ENCODE data around the gene SYT17.

Gene SYT17

GRCh38 chr16:19166500-19166899 is 1.5 kb upstream of the SYT17 start:
- H3K4me3 ChIP-seq (ENCODE audit: low read depth, low read length) = no peak overlapping the region
- ChIA-PET POLR2A (no interaction called here), CTCF (interaction anchor here (0.8 to 1.7 kb wide), 6 partner anchors 11 to 340 kb away, joined by 3 to 7 read pairs (median 4); no protein-coding TSS in a partner anchor)
- H3K36me3 ChIP-seq (ENCODE audit: control insufficient read depth in 2 of 2, insufficient read depth in 1 of 2, low read length in 2 of 2) = no peaks in the 10 kb centered on the region
- H3K27ac ChIP-seq (ENCODE audit: extremely low read depth, low read depth, low read length) = no peak overlapping the region
- TF ChIP-seq REPIN1 (tag by site-specific recombination; IDR thresholded peaks at IDR 0.05; ENCODE audit: low read depth) (no peak), ZNF791 (tag by site-specific recombination; IDR thresholded peaks at IDR 0.05) (no peak), KLF7 (tag by site-specific recombination; IDR thresholded peaks at IDR 0.05; ENCODE audit: borderline replicate concordance) (no peak), HIC1 (tag by site-specific recombination; IDR thresholded peaks at IDR 0.05) (no peak), HOXD13 (CRISPR knock-in tag; IDR thresholded peaks at IDR 0.05; ENCODE audit: borderline replicate concordance) (no peak), ZNF544 (tag by site-specific recombination; IDR thresholded peaks at IDR 0.05) (no peak), ZNF354C (tag by site-specific recombination; IDR thresholded peaks at IDR 0.05; ENCODE audit: borderline replicate concordance, low read depth) (no peak), ZNF138 (tag by site-specific recombination; IDR thresholded peaks at IDR 0.05; ENCODE audit: borderline replicate concordance) (no peak), TRIM28 (IDR thresholded peaks at IDR 0.05; ENCODE audit: borderline replicate concordance, low read length) (no peak), ZNF670 (tag by site-specific recombination; IDR thresholded peaks at IDR 0.05; ENCODE audit: low read depth) (no peak), ZNF223 (tag by site-specific recombination; IDR thresholded peaks at IDR 0.05) (no peak)
- TF ChIP-seq, protein P1, sequence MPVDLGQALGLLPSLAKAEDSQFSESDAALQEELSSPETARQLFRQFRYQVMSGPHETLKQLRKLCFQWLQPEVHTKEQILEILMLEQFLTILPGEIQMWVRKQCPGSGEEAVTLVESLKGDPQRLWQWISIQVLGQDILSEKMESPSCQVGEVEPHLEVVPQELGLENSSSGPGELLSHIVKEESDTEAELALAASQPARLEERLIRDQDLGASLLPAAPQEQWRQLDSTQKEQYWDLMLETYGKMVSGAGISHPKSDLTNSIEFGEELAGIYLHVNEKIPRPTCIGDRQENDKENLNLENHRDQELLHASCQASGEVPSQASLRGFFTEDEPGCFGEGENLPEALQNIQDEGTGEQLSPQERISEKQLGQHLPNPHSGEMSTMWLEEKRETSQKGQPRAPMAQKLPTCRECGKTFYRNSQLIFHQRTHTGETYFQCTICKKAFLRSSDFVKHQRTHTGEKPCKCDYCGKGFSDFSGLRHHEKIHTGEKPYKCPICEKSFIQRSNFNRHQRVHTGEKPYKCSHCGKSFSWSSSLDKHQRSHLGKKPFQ (tag by site-specific recombination; IDR thresholded peaks at IDR 0.05) = no peak
- TF ChIP-seq, protein P2, sequence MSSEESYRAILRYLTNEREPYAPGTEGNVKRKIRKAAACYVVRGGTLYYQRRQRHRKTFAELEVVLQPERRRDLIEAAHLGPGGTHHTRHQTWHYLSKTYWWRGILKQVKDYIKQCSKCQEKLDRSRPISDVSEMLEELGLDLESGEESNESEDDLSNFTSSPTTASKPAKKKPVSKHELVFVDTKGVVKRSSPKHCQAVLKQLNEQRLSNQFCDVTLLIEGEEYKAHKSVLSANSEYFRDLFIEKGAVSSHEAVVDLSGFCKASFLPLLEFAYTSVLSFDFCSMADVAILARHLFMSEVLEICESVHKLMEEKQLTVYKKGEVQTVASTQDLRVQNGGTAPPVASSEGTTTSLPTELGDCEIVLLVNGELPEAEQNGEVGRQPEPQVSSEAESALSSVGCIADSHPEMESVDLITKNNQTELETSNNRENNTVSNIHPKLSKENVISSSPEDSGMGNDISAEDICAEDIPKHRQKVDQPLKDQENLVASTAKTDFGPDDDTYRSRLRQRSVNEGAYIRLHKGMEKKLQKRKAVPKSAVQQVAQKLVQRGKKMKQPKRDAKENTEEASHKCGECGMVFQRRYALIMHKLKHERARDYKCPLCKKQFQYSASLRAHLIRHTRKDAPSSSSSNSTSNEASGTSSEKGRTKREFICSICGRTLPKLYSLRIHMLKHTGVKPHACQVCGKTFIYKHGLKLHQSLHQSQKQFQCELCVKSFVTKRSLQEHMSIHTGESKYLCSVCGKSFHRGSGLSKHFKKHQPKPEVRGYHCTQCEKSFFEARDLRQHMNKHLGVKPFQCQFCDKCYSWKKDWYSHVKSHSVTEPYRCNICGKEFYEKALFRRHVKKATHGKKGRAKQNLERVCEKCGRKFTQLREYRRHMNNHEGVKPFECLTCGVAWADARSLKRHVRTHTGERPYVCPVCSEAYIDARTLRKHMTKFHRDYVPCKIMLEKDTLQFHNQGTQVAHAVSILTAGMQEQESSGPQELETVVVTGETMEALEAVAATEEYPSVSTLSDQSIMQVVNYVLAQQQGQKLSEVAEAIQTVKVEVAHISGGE (tag by site-specific recombination; conservative IDR thresholded peaks at IDR 0.05; ENCODE audit: low read depth) = no peak
- H3K9me3 ChIP-seq (ENCODE audit: control insufficient read depth, insufficient read depth, low read depth, low read length) = no peaks in the 10 kb centered on the region
- no peaks in the 10 kb centered on the region for H3K4me1 ChIP-seq (ENCODE audit: control insufficient read depth, insufficient read depth, low read length)

DNA sequence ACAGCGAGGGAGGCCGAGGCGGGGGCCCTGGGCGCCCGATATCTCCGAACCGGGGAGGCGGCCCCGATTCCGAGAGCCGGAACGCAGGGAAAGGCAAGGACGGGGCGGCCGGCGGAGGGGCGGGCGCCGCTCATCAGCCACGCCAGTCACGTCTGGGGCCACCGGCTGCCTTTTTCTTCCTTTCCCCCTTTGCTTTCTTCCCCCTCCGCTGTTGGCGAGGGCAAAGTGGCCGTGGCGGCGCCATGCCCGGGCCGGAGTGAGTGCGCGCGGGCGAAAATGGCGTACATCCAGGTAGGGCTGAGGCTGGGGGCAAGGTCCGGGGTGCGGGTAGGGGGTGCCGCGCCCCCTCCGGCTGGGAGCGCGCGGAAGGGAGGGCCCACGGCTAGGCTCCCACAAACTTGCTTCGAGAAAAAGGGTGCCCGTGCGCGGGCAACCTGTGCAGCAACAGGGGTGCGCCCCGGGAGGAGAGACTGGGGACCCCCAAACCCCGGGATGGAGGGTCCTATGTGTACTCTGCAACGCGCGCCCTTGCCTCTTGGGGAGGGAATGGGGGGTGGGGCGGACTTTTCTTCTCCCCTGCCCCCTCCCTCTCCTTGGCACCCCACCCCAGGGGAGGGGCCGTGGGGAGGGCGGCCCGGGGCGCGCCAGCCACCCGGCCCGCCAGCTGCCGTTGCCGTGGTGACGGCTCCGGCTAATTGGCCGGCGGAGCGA is 486 bp downstream of the SYT17 start:
- no peaks in the 10 kb centered on the region for H3K36me3 ChIP-seq (ENCODE audit: control insufficient read depth in 2 of 2, insufficient read depth in 1 of 2, low read length in 2 of 2)
- H3K27ac ChIP-seq (ENCODE audit: extremely low read depth, low read depth, low read length) = no peak overlapping the region; the same call in 1 of the 2 replicates
- no peaks in the 10 kb centered on the region for H3K9me3 ChIP-seq (ENCODE audit: control insufficient read depth, insufficient read depth, low read depth, low read length)
- no peaks in the 10 kb centered on the region for H3K4me1 ChIP-seq (ENCODE audit: control insufficient read depth, insufficient read depth, low read length)
- POLR2A ChIA-PET = interaction anchor here (1.0 kb wide), 1 partner anchor 367 kb away, joined by 3 read pairs; the partner anchor contains the start of gene ARL6IP1
- CTCF ChIA-PET = interaction anchor here (0.5 to 2.8 kb wide), 4 partner anchors 9 to 80 kb away, joined by 3 to 10 read pairs (median 5); no protein-coding TSS in a partner anchor
- peak overlapping the region; percentile 54 for H3K4me3 ChIP-seq (ENCODE audit: low read depth, low read length)
- TF ChIP-seq ZBTB26 (tag by site-specific recombination; optimal IDR thresholded peaks at IDR 0.05) = peak; percentile 84
- TF ChIP-seq KLF8 (tag by site-specific recombination; IDR thresholded peaks at IDR 0.05) = peak; percentile 62; the same call in 1 of the 2 replicates
- TF ChIP-seq, protein P3, sequence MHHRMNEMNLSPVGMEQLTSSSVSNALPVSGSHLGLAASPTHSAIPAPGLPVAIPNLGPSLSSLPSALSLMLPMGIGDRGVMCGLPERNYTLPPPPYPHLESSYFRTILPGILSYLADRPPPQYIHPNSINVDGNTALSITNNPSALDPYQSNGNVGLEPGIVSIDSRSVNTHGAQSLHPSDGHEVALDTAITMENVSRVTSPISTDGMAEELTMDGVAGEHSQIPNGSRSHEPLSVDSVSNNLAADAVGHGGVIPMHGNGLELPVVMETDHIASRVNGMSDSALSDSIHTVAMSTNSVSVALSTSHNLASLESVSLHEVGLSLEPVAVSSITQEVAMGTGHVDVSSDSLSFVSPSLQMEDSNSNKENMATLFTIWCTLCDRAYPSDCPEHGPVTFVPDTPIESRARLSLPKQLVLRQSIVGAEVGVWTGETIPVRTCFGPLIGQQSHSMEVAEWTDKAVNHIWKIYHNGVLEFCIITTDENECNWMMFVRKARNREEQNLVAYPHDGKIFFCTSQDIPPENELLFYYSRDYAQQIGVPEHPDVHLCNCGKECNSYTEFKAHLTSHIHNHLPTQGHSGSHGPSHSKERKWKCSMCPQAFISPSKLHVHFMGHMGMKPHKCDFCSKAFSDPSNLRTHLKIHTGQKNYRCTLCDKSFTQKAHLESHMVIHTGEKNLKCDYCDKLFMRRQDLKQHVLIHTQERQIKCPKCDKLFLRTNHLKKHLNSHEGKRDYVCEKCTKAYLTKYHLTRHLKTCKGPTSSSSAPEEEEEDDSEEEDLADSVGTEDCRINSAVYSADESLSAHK (tag by site-specific recombination; IDR thresholded peaks at IDR 0.05) = no peak
- TF ChIP-seq ZNF501 (tag by site-specific recombination; IDR thresholded peaks at IDR 0.05) = no peak
- TF ChIP-seq, protein P4, sequence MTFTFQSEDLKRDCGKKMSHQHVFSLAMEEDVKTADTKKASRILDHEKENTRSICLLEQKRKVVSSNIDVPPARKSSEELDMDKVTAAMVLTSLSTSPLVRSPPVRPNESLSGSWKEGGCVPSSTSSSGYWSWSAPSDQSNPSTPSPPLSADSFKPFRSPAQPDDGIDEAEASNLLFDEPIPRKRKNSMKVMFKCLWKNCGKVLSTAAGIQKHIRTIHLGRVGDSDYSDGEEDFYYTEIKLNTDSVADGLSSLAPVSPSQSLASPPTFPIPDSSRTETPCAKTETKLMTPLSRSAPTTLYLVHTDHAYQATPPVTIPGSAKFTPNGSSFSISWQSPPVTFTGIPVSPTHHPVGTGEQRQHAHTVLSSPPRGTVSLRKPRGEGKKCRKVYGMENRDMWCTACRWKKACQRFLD (tag by site-specific recombination; IDR thresholded peaks at IDR 0.05) = no peak
- TF ChIP-seq ZNF223 (tag by site-specific recombination; IDR thresholded peaks at IDR 0.05) = no peak
- TF ChIP-seq ZNF202 (tag by site-specific recombination; IDR thresholded peaks at IDR 0.05; ENCODE audit: borderline replicate concordance) = no peak
- TF ChIP-seq GLIS1 (tag by site-specific recombination; IDR thresholded peaks at IDR 0.05) = peak; percentile 27; the same call in 1 of the 2 replicates
- no peak for TF ChIP-seq ZFP41 (tag by site-specific recombination; IDR thresholded peaks at IDR 0.05; ENCODE audit: borderline replicate concordance)
